NCI-H1105 (cell line): ENCODE measurements around the gene IRF8.
"Not testable (repeated sequence)": the region's sequence is repeated elsewhere in the genome, so short reads cannot be mapped to it uniquely, and the experiment has no call there.

Experiments used
- DNase-seq: peaks from one replicate; lab custom pipeline; 2025; lab: John Stamatoyannopoulos, UW

Gene IRF8

GRCh38 chr16:85935974-85936760 is 37.2 kb downstream of the IRF8 start:
- no peak for DNase-seq

- no peak for DNase-seq
Observed at GRCh38 chr16:85936816-85937215, 37.9 kb downstream of the IRF8 start.

- DNase-seq: no peak
Observed at GRCh38 chr16:85940214-85940613, 41.3 kb downstream of the IRF8 start.

- DNase-seq: no peak
Observed at GRCh38 chr16:85941863-85942644, 43.1 kb downstream of the IRF8 start.

GRCh38 chr16:85942659-85943058 is 43.7 kb downstream of the IRF8 start:
- DNase-seq: not testable (repeated sequence)

- no peak for DNase-seq
Observed at GRCh38 chr16:85943711-85944110, 44.7 kb downstream of the IRF8 start.

GRCh38 chr16:85944572-85945423 is 45.8 kb downstream of the IRF8 start:
- DNase-seq: no peak

GRCh38 chr16:85945424-85945751 is 46.4 kb downstream of the IRF8 start:
- peak; percentile 31 for DNase-seq

- no peak for DNase-seq
Observed at GRCh38 chr16:85946541-85947124, 47.7 kb downstream of the IRF8 start.

GRCh38 chr16:85947230-85948137 is 48.5 kb downstream of the IRF8 start:
- DNase-seq: no peak

GRCh38 chr16:85948138-85948509 is 49.2 kb downstream of the IRF8 start:
- no peak for DNase-seq

- no peak for DNase-seq
Observed at GRCh38 chr16:85948616-85949265, 49.8 kb downstream of the IRF8 start.

GRCh38 chr16:85950136-85950918 is 51.4 kb downstream of the IRF8 start:
- no peak for DNase-seq

- DNase-seq: no peak
Observed at GRCh38 chr16:85952197-85952596, 53.2 kb downstream of the IRF8 start.

GRCh38 chr16:85952811-85953210 is 53.8 kb downstream of the IRF8 start:
- DNase-seq: no peak

GRCh38 chr16:85954927-85955519 is 56.1 kb downstream of the IRF8 start:
- DNase-seq: no peak

- no peak for DNase-seq
Observed at GRCh38 chr16:85955566-85955965, 56.6 kb downstream of the IRF8 start.

GRCh38 chr16:85956426-85956825 is 57.5 kb downstream of the IRF8 start:
- DNase-seq: no peak

- no peak for DNase-seq
Observed at GRCh38 chr16:85958731-85959130, 59.8 kb downstream of the IRF8 start.
